Measurements from ENCODE around the gene CCNY. TPM values are rescaled to one million over a fixed set of nuclear protein-coding genes. Genes with fewer than 3 reads are reported as not detected.
"Not testable (repeated sequence)": the region's sequence is repeated elsewhere in the genome, so short reads cannot be mapped to it uniquely, and the experiment has no call there.

CCNY gene
- total and polyA plus RNA-seq, 8 donors, result 10.6 to 41.7 (median 26.6) TPM

- H3K36me3 ChIP-seq, result no peaks in the 10 kb centered on the region
- TF ChIP-seq, protein P1, sequence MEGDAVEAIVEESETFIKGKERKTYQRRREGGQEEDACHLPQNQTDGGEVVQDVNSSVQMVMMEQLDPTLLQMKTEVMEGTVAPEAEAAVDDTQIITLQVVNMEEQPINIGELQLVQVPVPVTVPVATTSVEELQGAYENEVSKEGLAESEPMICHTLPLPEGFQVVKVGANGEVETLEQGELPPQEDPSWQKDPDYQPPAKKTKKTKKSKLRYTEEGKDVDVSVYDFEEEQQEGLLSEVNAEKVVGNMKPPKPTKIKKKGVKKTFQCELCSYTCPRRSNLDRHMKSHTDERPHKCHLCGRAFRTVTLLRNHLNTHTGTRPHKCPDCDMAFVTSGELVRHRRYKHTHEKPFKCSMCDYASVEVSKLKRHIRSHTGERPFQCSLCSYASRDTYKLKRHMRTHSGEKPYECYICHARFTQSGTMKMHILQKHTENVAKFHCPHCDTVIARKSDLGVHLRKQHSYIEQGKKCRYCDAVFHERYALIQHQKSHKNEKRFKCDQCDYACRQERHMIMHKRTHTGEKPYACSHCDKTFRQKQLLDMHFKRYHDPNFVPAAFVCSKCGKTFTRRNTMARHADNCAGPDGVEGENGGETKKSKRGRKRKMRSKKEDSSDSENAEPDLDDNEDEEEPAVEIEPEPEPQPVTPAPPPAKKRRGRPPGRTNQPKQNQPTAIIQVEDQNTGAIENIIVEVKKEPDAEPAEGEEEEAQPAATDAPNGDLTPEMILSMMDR (IDR thresholded peaks at IDR 0.05), result no peak
- no peak for ATAC-seq
- FAIRE-seq, result no peak
- intact Hi-C loops (cut with DNase I), result no loop called here
- no peak for DNase-seq
- H3K9me3 ChIP-seq, result no peaks in the 10 kb centered on the region
- no peak overlapping the region for H3K4me3 ChIP-seq
- H3K27me3 ChIP-seq, result no peaks in the 10 kb centered on the region
- peaks cover 0 to 11% (median 5%) of the 10 kb centered on the region in 3 donors for H3K4me1 ChIP-seq
- no peak overlapping the region for H3K27ac ChIP-seq
- 84 to 87% methylated on average over 2 of the region's 2 CpGs for WGBS, 2 donors
These were observed 17.1 kb downstream of the CCNY start for GRCh38 chr10:35353395-35353794.

GRCh38 chr10:35353805-35354204 is 17.5 kb downstream of the CCNY start:
- FAIRE-seq (no peak), DNase-seq (no peak), ATAC-seq (no peak)
- no peak overlapping the region for H3K27ac ChIP-seq
- TF ChIP-seq, protein P1 (IDR thresholded peaks at IDR 0.05), result no peak
- no peak overlapping the region for H3K4me3 ChIP-seq
- no peaks in the 10 kb centered on the region for H3K9me3 ChIP-seq
- H3K27me3 ChIP-seq, result no peaks in the 10 kb centered on the region
- 90 to 92% methylated on average over 1 of the region's 1 CpG for WGBS, 2 donors
- intact Hi-C loops (cut with DNase I), result no loop called here
- peaks cover 0 to 11% (median 5%) of the 10 kb centered on the region in 3 donors for H3K4me1 ChIP-seq
- H3K36me3 ChIP-seq, result no peaks in the 10 kb centered on the region

DNA sequence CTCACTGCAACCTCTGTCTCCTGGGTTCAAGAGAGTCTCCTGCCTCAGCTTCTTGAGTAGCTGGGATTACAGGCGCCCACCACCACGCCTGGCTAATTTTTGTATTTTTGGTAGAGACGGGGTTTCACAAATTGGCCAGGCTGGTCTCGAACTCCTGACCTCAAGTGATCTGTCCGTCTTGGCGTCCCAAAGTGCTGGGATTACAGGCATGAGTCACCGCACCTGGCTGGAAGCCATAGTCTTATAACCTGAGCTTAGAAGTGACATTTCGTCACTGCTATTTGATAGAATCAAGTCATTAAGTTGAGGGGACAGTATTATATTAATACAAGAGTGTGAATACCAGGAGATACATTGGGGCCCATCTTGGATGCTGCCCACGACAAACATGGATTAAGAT is 17.9 kb downstream of the CCNY start:
- intact Hi-C loops (cut with DNase I); H3K36me3 ChIP-seq; H3K9me3 ChIP-seq; ATAC-seq; H3K4me3 ChIP-seq; H3K27ac ChIP-seq; H3K27me3 ChIP-seq; FAIRE-seq: not testable (repeated sequence)
- 83 to 85% methylated on average over 9 of the region's 9 CpGs for WGBS, 2 donors
- peaks cover 0 to 11% (median 3%) of the 10 kb centered on the region in 3 donors for H3K4me1 ChIP-seq
- peak in 2 of 6 donors; percentile 41 to 44 for DNase-seq

DNA sequence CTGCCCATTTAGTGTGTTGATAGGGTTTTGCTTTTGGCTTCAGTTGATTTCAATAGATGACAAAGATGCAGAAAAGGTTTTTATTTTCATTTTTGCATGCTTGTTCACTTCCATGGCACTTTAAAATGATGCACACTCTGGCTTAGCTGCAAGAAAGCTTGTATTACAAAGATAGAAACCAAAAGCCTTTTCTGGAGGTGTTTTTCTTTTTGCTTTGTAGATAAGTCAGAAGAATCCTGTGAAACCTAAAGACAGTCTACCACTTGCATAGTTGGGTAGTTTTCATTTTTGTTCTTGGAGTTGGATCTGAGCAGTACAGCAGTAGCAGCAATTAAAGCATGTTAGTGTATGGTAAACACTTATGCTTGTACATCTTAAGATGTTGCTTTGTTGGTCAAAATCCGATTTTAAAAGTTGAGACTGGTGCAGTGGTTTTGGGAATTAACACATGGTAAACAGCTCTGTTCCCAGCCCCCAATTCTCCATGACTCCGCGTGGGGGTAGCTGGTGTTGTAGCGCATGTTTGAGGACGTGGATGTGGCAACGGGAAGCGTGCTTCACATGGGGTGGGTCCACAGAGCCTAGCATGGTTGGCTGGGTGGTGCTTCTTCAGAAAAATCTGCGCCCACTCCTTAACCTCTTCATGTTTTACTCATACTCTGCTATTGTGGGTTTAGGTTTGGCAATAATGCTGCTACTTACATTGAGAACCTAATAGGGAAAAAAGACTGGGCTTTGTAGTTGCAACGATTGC is 19.8 kb downstream of the CCNY start:
- Histone ChIP-seq H3K27me3 (no peaks in the 10 kb centered on the region), H3K9me3 (no peaks in the 10 kb centered on the region), H3K36me3 (no peaks in the 10 kb centered on the region), H3K27ac (no peak overlapping the region), H3K4me3 (no peak overlapping the region), H3K4me1 (peaks cover 0 to 7% (median 0%) of the 10 kb centered on the region in 3 donors)
- TF ChIP-seq, protein P1 (IDR thresholded peaks at IDR 0.05), result no peak
- intact Hi-C loops (cut with DNase I), result no loop called here
- ATAC-seq, result no peak
- FAIRE-seq, result no peak
- WGBS, 2 donors, result 87 to 88% methylated on average over 9 of the region's 9 CpGs
- no peak for DNase-seq

DNA sequence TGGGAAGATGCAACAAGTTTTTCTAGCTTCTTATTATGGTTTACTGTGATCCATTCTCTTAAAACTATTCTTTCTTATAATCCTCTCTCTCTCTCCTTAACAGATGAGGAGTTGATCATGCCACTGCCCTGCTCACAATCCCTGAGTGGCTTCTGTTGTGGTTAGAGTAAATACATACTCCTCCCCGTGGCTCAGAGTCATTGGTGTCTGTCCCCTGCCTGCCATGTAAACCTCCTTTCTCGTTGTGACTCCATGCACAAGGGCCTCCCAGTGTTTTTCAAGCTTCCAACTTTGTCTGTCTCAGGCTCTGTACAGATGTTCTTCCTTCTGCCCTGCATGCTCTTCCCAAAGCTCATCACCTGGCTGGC is 20.4 kb downstream of the CCNY start:
- Histone ChIP-seq H3K36me3 (no peaks in the 10 kb centered on the region), H3K4me3 (no peak overlapping the region), H3K9me3 (no peaks in the 10 kb centered on the region), H3K27ac (no peak overlapping the region), H3K4me1 (peaks cover 0 to 5% (median 0%) of the 10 kb centered on the region in 3 donors), H3K27me3 (no peaks in the 10 kb centered on the region)
- no peak for FAIRE-seq
- TF ChIP-seq, protein P1 (IDR thresholded peaks at IDR 0.05), result no peak
- 59 to 66% methylated on average over 2 of the region's 2 CpGs for WGBS, 2 donors
- intact Hi-C loops (cut with DNase I), result no loop called here
- no peak for ATAC-seq
- no peak for DNase-seq
